Fibroblast of lung (primary cell): ENCODE measurements around the gene LHFPL2. TPM values are rescaled to one million over a fixed set of nuclear protein-coding genes. Genes with fewer than 3 reads are reported as not detected.

ENCODE experiments used
- DNase-seq, 2 donors: peaks; one replicate each; pipeline versions ENCODE4 v3.0.0 to v3.0.0-alpha.2; 2010; ENCODE audit warnings: low read depth in 2 of 2
- H2AFZ ChIP-seq: 2 replicates; pipeline ENCODE4 v1.5.1; 2012; ENCODE audit warnings: low read length, control low read depth, inconsistent platforms
- H3K27ac ChIP-seq: 2 replicates; pipeline ENCODE4 v1.5.1; 2011; ENCODE audit warnings: low read length, control low read depth; ENCODE audit not compliant: insufficient read depth
- H3K27me3 ChIP-seq: 2 replicates; pipeline ENCODE4 v1.5.1; 2011; ENCODE audit warnings: mild to moderate bottlenecking, low read length; ENCODE audit not compliant: control insufficient read depth, insufficient read depth
- H3K36me3 ChIP-seq: 2 replicates; pipeline ENCODE4 v1.5.1; 2011; ENCODE audit warnings: low read length; ENCODE audit not compliant: control insufficient read depth, insufficient read depth
- H3K4me1 ChIP-seq: 2 replicates; pipeline ENCODE4 v1.5.1; 2011; ENCODE audit warnings: low read length; ENCODE audit not compliant: control insufficient read depth, insufficient read depth; ENCODE audit errors: extremely low read depth
- H3K4me2 ChIP-seq: 2 replicates; pipeline ENCODE4 v1.5.1; 2011; ENCODE audit warnings: low read length, control low read depth; ENCODE audit not compliant: insufficient read depth; ENCODE audit errors: extremely low read depth
- H3K4me3 ChIP-seq, 4 experiments: fragments of 200-600 bp in 1 of 4; sonication (generic) in 1 of 4; replicated peaks in 1 of 4; 2 replicates each; pipeline ENCODE4 v1.5.1; 2011 to 2016; ENCODE audit warnings: low read length in 4 of 4, low read depth in 3 of 4, mild to moderate bottlenecking in 3 of 4, control low read depth in 2 of 4, inconsistent platforms in 1 of 4, mixed read lengths in 1 of 4; ENCODE audit not compliant: insufficient read depth in 1 of 4; ENCODE audit errors: control extremely low read depth in 1 of 4
- H3K79me2 ChIP-seq: 2 replicates; pipeline ENCODE4 v1.5.1; 2012; ENCODE audit warnings: mild to moderate bottlenecking, low read length, inconsistent platforms; ENCODE audit not compliant: control insufficient read depth, insufficient read depth
- H3K9ac ChIP-seq: 2 replicates; pipeline ENCODE4 v1.5.1; 2011; ENCODE audit warnings: mild to moderate bottlenecking, low read length, control low read depth; ENCODE audit not compliant: insufficient read depth
- H3K9me3 ChIP-seq: 2 replicates; pipeline ENCODE4 v1.5.1; 2012; ENCODE audit warnings: low read depth, low read length; ENCODE audit not compliant: control insufficient read depth, insufficient read depth
- H4K20me1 ChIP-seq: 2 replicates; pipeline ENCODE4 v1.5.1; 2011; ENCODE audit warnings: low read length; ENCODE audit not compliant: control insufficient read depth, insufficient read depth; ENCODE audit errors: extremely low read depth
- EZH2 ChIP-seq: IDR thresholded peaks from 2 replicates; pipeline ENCODE4 v1.5.1; 2012; ENCODE audit warnings: low read length, control low read depth, mild to moderate bottlenecking; ENCODE audit errors: missing control alignments
- polyA plus RNA-seq, 2 donors: library from polyadenylated mRNA; depleted of rRNA in 1 of 2; stranded (reverse) in 1 of 2; unstranded in 1 of 2; fragments of >200 nt; gene quantifications; 2 replicates each; pipeline ENCODE4 v1.2.1, GENCODE V29; 2011 to 2012; ENCODE audit warnings: missing spikeins in 1 of 2
- total RNA-seq: library from RNA; depleted of rRNA; stranded (reverse); fragments of >200 nt; gene quantifications from 2 replicates; pipeline ENCODE4 v1.2.1, GENCODE V29; 2014
- TF ChIP-seq, protein P1 (sequence below), 2 donors: IDR thresholded peaks in 1 of 2; conservative IDR thresholded peaks in 1 of 2; 1 replicate in 1 of 2; 2 replicates in 1 of 2; pipeline ENCODE4 v1.5.1; 2011 to 2012; ENCODE audit warnings: low read length in 2 of 2, control low read depth in 1 of 2, inconsistent platforms in 1 of 2, low read depth in 1 of 2, mild to moderate bottlenecking in 1 of 2

LHFPL2 gene
- total and polyA plus RNA-seq, 2 donors (not counting 1 experiment from before 2014, with no cell fraction given) = 13.7 to 51.4 TPM

- no peaks in the 10 kb centered on the region for H3K27me3 ChIP-seq
- H3K36me3 ChIP-seq = peaks cover 2% of the 10 kb centered on the region
- H3K9me3 ChIP-seq = no peaks in the 10 kb centered on the region
- peak overlapping the region; percentile 31 for H2AFZ ChIP-seq
- DNase-seq = peak; percentile 53 to 54
- H3K4me1 ChIP-seq = peaks cover 9% of the 10 kb centered on the region
- no peaks in the 10 kb centered on the region for H4K20me1 ChIP-seq
- H3K4me3 ChIP-seq = peak overlapping the region; percentile 70 to 90 (median 87)
- peak overlapping the region; percentile 90 for H3K27ac ChIP-seq
- peak overlapping the region; percentile 99 for H3K4me2 ChIP-seq
- no peak for TF ChIP-seq EZH2
- TF ChIP-seq, protein P1, sequence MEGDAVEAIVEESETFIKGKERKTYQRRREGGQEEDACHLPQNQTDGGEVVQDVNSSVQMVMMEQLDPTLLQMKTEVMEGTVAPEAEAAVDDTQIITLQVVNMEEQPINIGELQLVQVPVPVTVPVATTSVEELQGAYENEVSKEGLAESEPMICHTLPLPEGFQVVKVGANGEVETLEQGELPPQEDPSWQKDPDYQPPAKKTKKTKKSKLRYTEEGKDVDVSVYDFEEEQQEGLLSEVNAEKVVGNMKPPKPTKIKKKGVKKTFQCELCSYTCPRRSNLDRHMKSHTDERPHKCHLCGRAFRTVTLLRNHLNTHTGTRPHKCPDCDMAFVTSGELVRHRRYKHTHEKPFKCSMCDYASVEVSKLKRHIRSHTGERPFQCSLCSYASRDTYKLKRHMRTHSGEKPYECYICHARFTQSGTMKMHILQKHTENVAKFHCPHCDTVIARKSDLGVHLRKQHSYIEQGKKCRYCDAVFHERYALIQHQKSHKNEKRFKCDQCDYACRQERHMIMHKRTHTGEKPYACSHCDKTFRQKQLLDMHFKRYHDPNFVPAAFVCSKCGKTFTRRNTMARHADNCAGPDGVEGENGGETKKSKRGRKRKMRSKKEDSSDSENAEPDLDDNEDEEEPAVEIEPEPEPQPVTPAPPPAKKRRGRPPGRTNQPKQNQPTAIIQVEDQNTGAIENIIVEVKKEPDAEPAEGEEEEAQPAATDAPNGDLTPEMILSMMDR (conservative IDR thresholded peaks at IDR 0.05 in 1 of 2, IDR thresholded peaks at IDR 0.05 in 1 of 2; ENCODE audit: low read depth in 1 of 2, low read length in 2 of 2) = no peak
- peaks cover 31% of the 10 kb centered on the region for H3K79me2 ChIP-seq
- peak overlapping the region; percentile 89 for H3K9ac ChIP-seq
Measured at GRCh38 chr5:78647351-78647818, 1.2 kb downstream of the LHFPL2 start.

DNA sequence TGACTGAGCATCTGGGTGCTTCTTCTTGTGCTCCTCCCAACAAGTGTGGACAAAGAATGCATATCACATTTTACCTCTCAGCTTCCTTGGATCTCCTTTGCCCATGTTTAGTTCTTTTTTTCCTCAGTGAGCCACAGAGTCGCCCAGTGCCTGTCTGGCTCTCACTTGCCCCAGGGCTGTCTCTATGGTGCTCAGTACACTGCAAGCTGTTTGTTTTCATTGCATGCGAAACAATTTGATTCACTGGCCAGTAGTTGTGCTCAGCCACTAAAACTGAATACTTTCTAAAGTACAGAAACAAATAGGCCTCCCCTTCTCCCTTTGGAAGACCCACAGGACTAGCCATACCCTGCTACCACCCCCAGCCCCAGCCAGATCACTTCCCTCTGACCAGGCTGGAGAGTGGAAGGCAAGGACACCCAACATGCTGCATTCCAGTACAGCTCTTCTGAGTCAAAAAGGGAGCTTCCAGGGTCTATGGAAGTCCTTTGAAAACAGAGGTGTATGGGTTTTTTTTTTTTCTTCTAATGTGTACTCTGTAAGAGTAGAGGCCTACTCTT, 3.8 kb downstream of the LHFPL2 start:
- Histone ChIP-seq H3K4me3 (peak overlapping the region in 1 of 4 experiments; percentile 8), H4K20me1 (no peaks in the 10 kb centered on the region), H3K79me2 (peaks cover 40% of the 10 kb centered on the region), H3K4me2 (no peak overlapping the region), H3K4me1 (peaks cover 13% of the 10 kb centered on the region), H3K27me3 (no peaks in the 10 kb centered on the region), H3K27ac (no peak overlapping the region), H3K9ac (no peak overlapping the region), H3K9me3 (no peaks in the 10 kb centered on the region), H3K36me3 (peaks cover 2% of the 10 kb centered on the region), H2AFZ (no peak overlapping the region)
- peak in 1 of 2 donors; percentile 28 for DNase-seq
- TF ChIP-seq EZH2 = no peak
- TF ChIP-seq, protein P1 (conservative IDR thresholded peaks at IDR 0.05 in 1 of 2, IDR thresholded peaks at IDR 0.05 in 1 of 2; ENCODE audit: low read depth in 1 of 2, low read length in 2 of 2) = no peak

GRCh38 chr5:78644129-78644528, 4.4 kb downstream of the LHFPL2 start:
- Histone ChIP-seq H3K79me2 (peaks cover 41% of the 10 kb centered on the region), H4K20me1 (no peaks in the 10 kb centered on the region), H3K4me2 (no peak overlapping the region), H3K9ac (no peak overlapping the region), H3K9me3 (no peaks in the 10 kb centered on the region), H3K27ac (no peak overlapping the region), H3K4me3 (no peak overlapping the region), H3K27me3 (no peaks in the 10 kb centered on the region), H3K4me1 (peaks cover 12% of the 10 kb centered on the region), H3K36me3 (peaks cover 2% of the 10 kb centered on the region), H2AFZ (no peak overlapping the region)
- DNase-seq = no peak
- TF ChIP-seq, protein P1 (conservative IDR thresholded peaks at IDR 0.05 in 1 of 2, IDR thresholded peaks at IDR 0.05 in 1 of 2; ENCODE audit: low read depth in 1 of 2, low read length in 2 of 2) = no peak
- TF ChIP-seq EZH2 = no peak
